ENCODE data around the gene WDR7. TPM values are rescaled to one million over a fixed set of nuclear protein-coding genes. Genes with fewer than 3 reads are reported as not detected.

The WDR7 gene
- total and polyA plus RNA-seq, 12 donors, result 3.1 to 32.6 (median 28.0) TPM

- intact Hi-C loops (cut with DNase I), result no loop called here
- WGBS, 2 donors, result 95 to 96% methylated on average over 2 of the region's 2 CpGs
- H3K27ac ChIP-seq, result no peak overlapping the region
- ATAC-seq (no peak), DNase-seq (no peak)
- H3K4me1 ChIP-seq, result peaks cover 0 to 8% (median 0%) of the 10 kb centered on the region in 9 donors
- H3K27me3 ChIP-seq, result no peaks in the 10 kb centered on the region
- no peak for TF ChIP-seq CTCF (IDR thresholded peaks at IDR 0.05)
- H3K4me3 ChIP-seq, result no peak overlapping the region
- H3K9me3 ChIP-seq, result no peaks in the 10 kb centered on the region
- peaks cover 0 to 42% (median 6%) of the 10 kb centered on the region in 9 donors for H3K36me3 ChIP-seq
Measured at GRCh38 chr18:56933472-56933871, 282.3 kb downstream of the WDR7 start.

GRCh38 chr18:56934131-56934530 is 283.0 kb downstream of the WDR7 start:
- Histone ChIP-seq H3K9me3 (no peaks in the 10 kb centered on the region), H3K36me3 (peaks cover 0 to 44% (median 6%) of the 10 kb centered on the region in 9 donors), H3K27ac (no peak overlapping the region), H3K4me1 (peaks cover 0 to 8% (median 0%) of the 10 kb centered on the region in 9 donors), H3K27me3 (no peaks in the 10 kb centered on the region), H3K4me3 (no peak overlapping the region)
- WGBS, 2 donors, result 79 to 81% methylated on average over 3 of the region's 3 CpGs
- no peak for DNase-seq
- no peak for TF ChIP-seq CTCF (IDR thresholded peaks at IDR 0.05)
- intact Hi-C loops (cut with DNase I), result no loop called here
- ATAC-seq, result no peak

- DNase-seq (no peak), ATAC-seq (no peak)
- 93 to 95% methylated on average over 3 of the region's 3 CpGs for WGBS, 2 donors
- intact Hi-C loops (cut with DNase I), result no loop called here
- Histone ChIP-seq H3K4me3 (no peak overlapping the region), H3K27ac (no peak overlapping the region), H3K9me3 (no peaks in the 10 kb centered on the region), H3K36me3 (peaks cover 0 to 52% (median 6%) of the 10 kb centered on the region in 9 donors), H3K27me3 (no peaks in the 10 kb centered on the region), H3K4me1 (peaks cover 0 to 8% (median 0%) of the 10 kb centered on the region in 9 donors)
- TF ChIP-seq CTCF (IDR thresholded peaks at IDR 0.05), result no peak
Measured at GRCh38 chr18:56934906-56935305, 283.7 kb downstream of the WDR7 start.

GRCh38 chr18:56935434-56936040 is 284.4 kb downstream of the WDR7 start:
- no peak overlapping the region for H3K4me3 ChIP-seq
- peaks cover 0 to 8% (median 0%) of the 10 kb centered on the region in 9 donors for H3K4me1 ChIP-seq
- ATAC-seq (no peak), DNase-seq (no peak)
- peaks cover 0 to 56% (median 6%) of the 10 kb centered on the region in 9 donors for H3K36me3 ChIP-seq
- no peak for TF ChIP-seq CTCF (IDR thresholded peaks at IDR 0.05)
- intact Hi-C loops (cut with DNase I), result no loop called here
- no peak overlapping the region for H3K27ac ChIP-seq
- no peaks in the 10 kb centered on the region for H3K9me3 ChIP-seq
- 97 to 98% methylated on average over 10 of the region's 10 CpGs for WGBS, 2 donors
- H3K27me3 ChIP-seq, result no peaks in the 10 kb centered on the region
